Astrocyte (in vitro differentiated cells and primary cell): ENCODE data around the gene ATP2A2. TPM values are rescaled to one million over a fixed set of nuclear protein-coding genes. Genes with fewer than 3 reads are reported as not detected.

Source experiments
- DNase-seq: peaks from one replicate; pipeline ENCODE4 v3.0.0-alpha.2; 2010; ENCODE audit warnings: low read depth
- FAIRE-seq: peaks from 2 replicates; lab custom pipeline; 2011; peaks lifted over from hg19 to GRCh38; lab: Jason Lieb, UNC
- H2AFZ ChIP-seq: 2 replicates; pipeline ENCODE4 v1.6.0; 2012; ENCODE audit warnings: low read depth, low read length, inconsistent platforms
- H3K27ac ChIP-seq: 2 replicates; pipeline ENCODE4 v1.5.1; 2011; ENCODE audit warnings: low read depth, low read length, inconsistent platforms
- H3K27me3 ChIP-seq: 2 replicates; pipeline ENCODE4 v1.6.0; 2011; ENCODE audit warnings: low read length, inconsistent platforms; ENCODE audit not compliant: insufficient read depth
- H3K36me3 ChIP-seq: 2 replicates; pipeline ENCODE4 v1.5.1; 2011; ENCODE audit warnings: low read length, inconsistent platforms; ENCODE audit not compliant: insufficient read depth
- H3K4me1 ChIP-seq: 2 replicates; pipeline ENCODE4 v1.5.1; 2011; ENCODE audit warnings: low read length, inconsistent platforms; ENCODE audit not compliant: insufficient read depth
- H3K4me2 ChIP-seq: 2 replicates; pipeline ENCODE4 v1.6.0; 2012; ENCODE audit warnings: low read length, inconsistent platforms
- H3K4me3 ChIP-seq: 2 replicates; pipeline ENCODE4 v1.5.1; 2011; ENCODE audit warnings: low read depth, mild to moderate bottlenecking, low read length, inconsistent platforms; ENCODE audit not compliant: insufficient read depth
- H3K79me2 ChIP-seq: 2 replicates; pipeline ENCODE4 v1.6.0; 2012; ENCODE audit warnings: mild to moderate bottlenecking, low read length, inconsistent platforms; ENCODE audit not compliant: insufficient read depth
- H3K9ac ChIP-seq: 2 replicates; pipeline ENCODE4 v1.6.0; 2012; ENCODE audit warnings: mild to moderate bottlenecking, low read length, inconsistent platforms
- H3K9me3 ChIP-seq: 2 replicates; pipeline ENCODE4 v1.5.1; 2012; ENCODE audit warnings: low read depth, mild to moderate bottlenecking, low read length, inconsistent platforms; ENCODE audit not compliant: insufficient read depth
- H4K20me1 ChIP-seq: 2 replicates; pipeline ENCODE4 v1.6.0; 2012; ENCODE audit warnings: low read length, inconsistent platforms; ENCODE audit not compliant: insufficient read depth
- H3K27ac Mint-ChIP-seq: one replicate; pipeline ENCODE4 v1.8.0; 2021; ENCODE audit warnings: mild to moderate bottlenecking, mixed read lengths; ENCODE audit not compliant: unreplicated experiment
- H3K27me3 Mint-ChIP-seq: one replicate; pipeline ENCODE4 v1.8.0; 2021; ENCODE audit warnings: low read depth, mixed read lengths; ENCODE audit not compliant: unreplicated experiment
- H3K36me3 Mint-ChIP-seq: one replicate; pipeline ENCODE4 v1.8.0; 2021; ENCODE audit warnings: low read depth, mixed read lengths; ENCODE audit not compliant: unreplicated experiment
- H3K4me1 Mint-ChIP-seq: one replicate; pipeline ENCODE4 v1.8.0; 2021; ENCODE audit warnings: low read depth, mixed read lengths; ENCODE audit not compliant: unreplicated experiment
- H3K4me3 Mint-ChIP-seq: one replicate; pipeline ENCODE4 v1.8.0; 2021; ENCODE audit warnings: mild to moderate bottlenecking, moderate library complexity, mixed read lengths; ENCODE audit not compliant: unreplicated experiment
- H3K9me3 Mint-ChIP-seq: one replicate; pipeline ENCODE4 v1.8.0; 2021; ENCODE audit warnings: mild to moderate bottlenecking, mixed read lengths; ENCODE audit not compliant: unreplicated experiment
- EZH2 ChIP-seq: IDR thresholded peaks from 2 replicates; pipeline ENCODE4 v1.6.1; 2012; ENCODE audit warnings: mild to moderate bottlenecking, low read length, inconsistent platforms; ENCODE audit not compliant: insufficient read depth
- total RNA-seq: library from RNA; stranded (reverse); gene quantifications from 2 replicates; pipeline ENCODE4 v1.2.1, GENCODE V29; 2021
- TF ChIP-seq, protein P1 (sequence below): IDR thresholded peaks from 2 replicates; pipeline ENCODE4 v1.5.1; 2011; ENCODE audit warnings: low read depth, mild to moderate bottlenecking, inconsistent platforms, low read length, moderate library complexity; ENCODE audit not compliant: insufficient read depth

ATP2A2 gene
- total RNA-seq, 1 donor from 2014 or later = 262 TPM

DNA sequence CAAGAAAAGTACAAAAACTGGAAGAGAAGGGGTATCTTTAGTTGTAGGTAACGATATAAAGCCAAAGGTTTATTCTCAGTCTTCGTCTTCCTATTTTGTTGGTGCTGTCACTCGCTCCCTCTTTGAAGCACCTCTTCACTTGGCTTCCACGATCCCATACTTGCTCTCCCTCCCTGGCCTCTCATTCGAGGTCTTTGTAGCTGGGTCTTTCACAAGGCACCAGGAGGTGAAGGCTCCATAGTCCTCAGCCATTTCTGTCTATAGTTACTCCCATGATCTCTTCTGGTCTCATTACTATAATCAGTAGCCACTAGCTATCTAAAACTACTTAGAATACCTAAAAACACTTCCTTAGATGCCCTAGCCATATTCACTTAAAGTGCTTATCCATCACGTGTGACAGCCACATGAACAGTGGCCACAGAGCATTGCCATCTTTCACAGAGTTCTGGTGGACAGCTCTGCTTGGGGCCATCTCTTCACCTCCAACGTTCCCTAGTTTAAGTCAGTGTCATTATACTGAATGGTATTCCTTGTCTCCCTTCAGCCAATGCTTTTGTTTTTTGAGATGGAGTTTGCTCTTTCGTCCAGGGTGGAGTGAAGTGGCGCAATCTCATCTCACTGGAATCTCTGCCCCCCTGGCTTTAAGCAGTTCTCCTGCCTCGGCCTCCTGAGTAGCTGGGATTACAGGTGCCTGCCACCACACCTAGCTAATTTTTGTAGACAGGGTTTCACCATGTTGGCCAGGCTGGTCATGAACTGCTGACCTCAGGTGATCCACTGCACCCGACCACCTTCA lies 57.1 kb downstream of the ATP2A2 start:
- peaks cover 6% of the 10 kb centered on the region for H3K4me1 ChIP-seq
- peaks cover 39% of the 10 kb centered on the region for H3K36me3 Mint-ChIP-seq
- H3K4me3 ChIP-seq = no peak overlapping the region
- peaks cover 90% of the 10 kb centered on the region for H3K36me3 ChIP-seq
- no peaks in the 10 kb centered on the region for H3K27me3 ChIP-seq
- DNase-seq = no peak
- no peaks in the 10 kb centered on the region for H3K27me3 Mint-ChIP-seq
- H3K4me1 Mint-ChIP-seq = peaks cover 5% of the 10 kb centered on the region
- TF ChIP-seq EZH2 = no peak
- TF ChIP-seq, protein P1, sequence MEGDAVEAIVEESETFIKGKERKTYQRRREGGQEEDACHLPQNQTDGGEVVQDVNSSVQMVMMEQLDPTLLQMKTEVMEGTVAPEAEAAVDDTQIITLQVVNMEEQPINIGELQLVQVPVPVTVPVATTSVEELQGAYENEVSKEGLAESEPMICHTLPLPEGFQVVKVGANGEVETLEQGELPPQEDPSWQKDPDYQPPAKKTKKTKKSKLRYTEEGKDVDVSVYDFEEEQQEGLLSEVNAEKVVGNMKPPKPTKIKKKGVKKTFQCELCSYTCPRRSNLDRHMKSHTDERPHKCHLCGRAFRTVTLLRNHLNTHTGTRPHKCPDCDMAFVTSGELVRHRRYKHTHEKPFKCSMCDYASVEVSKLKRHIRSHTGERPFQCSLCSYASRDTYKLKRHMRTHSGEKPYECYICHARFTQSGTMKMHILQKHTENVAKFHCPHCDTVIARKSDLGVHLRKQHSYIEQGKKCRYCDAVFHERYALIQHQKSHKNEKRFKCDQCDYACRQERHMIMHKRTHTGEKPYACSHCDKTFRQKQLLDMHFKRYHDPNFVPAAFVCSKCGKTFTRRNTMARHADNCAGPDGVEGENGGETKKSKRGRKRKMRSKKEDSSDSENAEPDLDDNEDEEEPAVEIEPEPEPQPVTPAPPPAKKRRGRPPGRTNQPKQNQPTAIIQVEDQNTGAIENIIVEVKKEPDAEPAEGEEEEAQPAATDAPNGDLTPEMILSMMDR = no peak
- no peak overlapping the region for H3K4me3 Mint-ChIP-seq
- H4K20me1 ChIP-seq = peaks cover 70% of the 10 kb centered on the region
- H3K79me2 ChIP-seq = peaks cover 67% of the 10 kb centered on the region
- no peaks in the 10 kb centered on the region for H3K9me3 Mint-ChIP-seq
- H3K27ac ChIP-seq = no peak overlapping the region
- FAIRE-seq = no peak
- no peak overlapping the region for H3K4me2 ChIP-seq
- no peak overlapping the region for H3K27ac Mint-ChIP-seq
- H2AFZ ChIP-seq = no peak overlapping the region
- no peak overlapping the region for H3K9ac ChIP-seq
- no peaks in the 10 kb centered on the region for H3K9me3 ChIP-seq

DNA sequence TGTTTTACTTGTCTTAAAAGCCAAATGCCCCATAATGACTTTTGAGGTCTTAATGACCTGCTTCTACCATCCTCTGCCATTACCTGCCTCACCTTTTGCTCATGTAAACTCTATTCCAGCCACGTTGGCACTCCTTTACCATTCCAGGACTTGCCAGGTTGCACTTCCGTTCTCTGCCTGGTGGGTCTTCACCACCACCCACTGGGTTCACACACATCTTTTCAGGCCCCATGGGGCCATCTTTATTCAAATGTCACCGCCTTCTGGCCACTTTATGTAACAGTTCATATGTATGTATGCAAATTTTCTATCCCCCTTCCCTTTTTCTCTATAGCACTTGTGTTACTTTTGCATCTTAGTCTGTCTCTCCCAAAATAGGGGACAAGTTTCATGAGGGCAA lies 57.7 kb downstream of the ATP2A2 start:
- H3K4me2 ChIP-seq = no peak overlapping the region
- DNase-seq = no peak
- Mint-ChIP-seq H3K27me3 (no peaks in the 10 kb centered on the region), H3K4me3 (peak overlapping the region; percentile 67), H3K9me3 (no peaks in the 10 kb centered on the region), H3K27ac (no peak overlapping the region), H3K4me1 (peaks cover 2% of the 10 kb centered on the region), H3K36me3 (peaks cover 40% of the 10 kb centered on the region)
- H3K9ac ChIP-seq = no peak overlapping the region
- no peak overlapping the region for H3K27ac ChIP-seq
- TF ChIP-seq, protein P1 = peak; percentile 5
- TF ChIP-seq EZH2 = no peak
- H2AFZ ChIP-seq = no peak overlapping the region
- H3K27me3 ChIP-seq = no peaks in the 10 kb centered on the region
- peaks cover 65% of the 10 kb centered on the region for H3K79me2 ChIP-seq
- H3K4me1 ChIP-seq = peaks cover 6% of the 10 kb centered on the region
- FAIRE-seq = no peak
- peaks cover 70% of the 10 kb centered on the region for H4K20me1 ChIP-seq
- H3K36me3 ChIP-seq = peaks cover 90% of the 10 kb centered on the region
- no peak overlapping the region for H3K4me3 ChIP-seq
- no peaks in the 10 kb centered on the region for H3K9me3 ChIP-seq
